HL-60/S4 treated with retinoic acid at 250 ng/mL for 4 days and 3 days (cell line): ENCODE data around the gene TADA2A.

Experiments
- in situ Hi-C: fragments of 300-500 bp; cut with MboI; formaldehyde crosslinking; loops from 2 replicates; pipeline ENCODE4 v1.7.0; 2022; ENCODE audit warnings: low sequenced_read_pairs

TADA2A gene

GRCh38 chr17:37519251-37519985 lies 112.7 kb downstream of the TADA2A start:
- in situ Hi-C loops = no loop called here

GRCh38 chr17:37520174-37520573 lies 113.5 kb downstream of the TADA2A start:
- in situ Hi-C loops = no loop called here

- in situ Hi-C loops = no loop called here
These were observed 115.1 kb downstream of the TADA2A start for GRCh38 chr17:37521821-37522220.

GRCh38 chr17:37523715-37524219 lies 117.1 kb downstream of the TADA2A start:
- in situ Hi-C loops = no loop called here

- in situ Hi-C loops = no loop called here
These were observed 120.7 kb downstream of the TADA2A start for GRCh38 chr17:37527249-37527851.
